ENCODE results near the gene TMEM183A.

TMEM183A gene

DNA sequence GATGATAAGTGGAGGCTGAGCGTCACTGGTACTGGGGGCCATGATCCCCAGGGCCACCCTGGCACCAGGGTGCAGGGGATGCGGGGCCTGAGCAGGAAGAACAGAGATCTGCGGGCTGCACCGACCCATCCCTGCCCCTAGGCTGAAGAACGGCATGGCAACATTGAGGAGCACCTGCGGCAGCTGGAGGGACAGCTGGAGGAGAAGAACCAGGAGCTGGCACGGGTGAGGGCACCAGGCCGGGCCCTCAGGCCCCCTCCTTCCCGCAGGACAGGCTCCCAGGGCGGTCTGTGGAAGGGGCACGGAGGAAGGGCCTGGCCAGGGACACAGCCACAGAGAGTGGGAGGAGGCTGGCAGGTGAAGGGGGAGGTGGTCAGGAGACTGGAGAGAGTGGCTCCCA lies 40.9 kb downstream of the TMEM183A start:
- FAIRE-seq: no peak

DNA sequence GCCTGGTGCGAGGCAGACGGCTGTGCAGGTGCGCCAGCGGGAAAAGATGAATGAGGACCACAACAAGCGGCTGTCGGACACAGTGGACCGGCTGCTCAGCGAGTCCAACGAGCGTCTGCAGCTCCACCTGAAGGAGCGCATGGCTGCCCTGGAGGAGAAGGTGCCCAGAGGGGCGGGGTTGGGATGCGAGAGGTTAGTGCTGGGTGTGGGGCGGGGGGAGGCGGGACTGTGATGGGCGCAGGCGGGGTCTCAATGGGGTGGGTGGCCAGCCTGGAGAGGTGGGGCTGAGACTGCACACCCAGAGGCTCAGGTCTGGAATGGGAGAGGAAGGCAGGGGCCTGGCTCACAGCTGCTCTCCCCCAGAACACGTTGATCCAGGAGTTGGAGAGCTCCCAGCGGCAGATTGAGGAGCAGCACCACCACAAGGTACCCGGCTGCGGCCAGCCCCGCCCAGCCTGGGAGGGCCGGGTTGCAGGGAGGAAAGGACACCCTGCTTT lies 41.4 kb downstream of the TMEM183A start:
- FAIRE-seq: no peak

DNA sequence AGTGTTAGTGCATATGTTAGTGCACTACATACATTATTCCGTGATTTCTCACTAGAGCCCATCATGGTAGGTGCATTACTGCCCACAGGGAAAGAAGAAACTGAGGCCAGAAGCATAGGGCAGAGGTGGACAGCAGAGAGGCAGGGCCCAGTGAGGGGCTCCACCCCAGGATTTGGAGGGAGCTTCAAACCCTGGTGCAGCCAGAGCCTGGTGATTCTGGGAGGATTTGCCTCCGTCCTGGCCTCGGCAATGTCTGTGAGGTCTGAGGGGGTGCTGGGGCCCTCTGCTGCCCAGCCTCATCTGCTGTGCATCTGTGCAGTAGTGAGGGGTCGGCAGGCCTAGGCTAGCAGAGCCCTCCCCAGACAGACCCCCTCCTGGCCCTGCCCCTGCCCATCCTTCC lies 41.9 kb downstream of the TMEM183A start:
- no peak for FAIRE-seq

DNA sequence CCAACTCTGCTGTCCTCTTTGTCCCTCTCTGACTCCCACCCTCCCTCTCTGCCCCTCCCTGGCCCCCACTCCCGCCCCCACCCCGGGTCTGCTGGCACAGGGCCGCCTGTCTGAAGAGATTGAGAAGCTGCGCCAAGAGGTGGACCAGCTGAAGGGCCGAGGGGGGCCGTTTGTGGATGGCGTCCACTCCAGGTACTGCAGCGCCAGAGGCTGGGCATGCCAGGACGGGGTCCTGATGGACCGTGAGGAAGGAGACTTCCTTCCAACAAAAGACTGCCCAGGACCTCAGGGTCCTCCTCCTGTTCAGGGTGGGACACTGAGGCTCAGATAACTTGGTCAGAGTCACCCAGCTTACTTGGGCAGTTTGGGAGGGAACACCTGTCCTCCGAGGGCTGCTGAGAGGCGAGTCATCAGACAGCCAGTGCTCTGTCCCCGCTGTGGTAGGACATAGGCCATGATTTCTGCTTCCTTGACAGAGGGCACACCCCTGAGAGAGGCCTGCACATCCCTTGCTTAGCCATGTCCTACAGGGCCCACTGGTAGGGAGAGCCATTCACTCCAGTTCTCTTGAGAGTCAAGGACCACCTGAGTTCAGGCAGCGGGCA lies 42.5 kb downstream of the TMEM183A start:
- FAIRE-seq: no peak

DNA sequence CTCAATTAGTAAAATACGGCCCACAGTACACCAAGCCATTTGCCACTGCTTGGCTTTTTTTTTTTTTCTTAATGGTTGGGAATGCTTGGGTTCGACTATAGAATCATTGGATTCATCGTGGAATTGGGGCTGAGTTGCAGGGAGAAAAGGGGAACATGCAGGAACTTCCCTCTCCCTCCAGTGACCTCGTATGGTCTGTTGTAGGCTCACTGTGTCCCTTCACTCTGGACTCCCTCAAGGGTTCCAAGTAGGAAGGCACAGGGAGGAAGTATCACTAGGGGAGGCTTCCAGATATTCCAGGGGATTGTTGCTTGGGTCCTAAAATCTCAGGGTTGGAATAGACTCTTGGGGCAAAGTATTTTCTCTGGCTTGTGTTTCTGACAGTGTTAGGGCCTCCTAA lies 43.7 kb downstream of the TMEM183A start:
- FAIRE-seq: no peak

DNA sequence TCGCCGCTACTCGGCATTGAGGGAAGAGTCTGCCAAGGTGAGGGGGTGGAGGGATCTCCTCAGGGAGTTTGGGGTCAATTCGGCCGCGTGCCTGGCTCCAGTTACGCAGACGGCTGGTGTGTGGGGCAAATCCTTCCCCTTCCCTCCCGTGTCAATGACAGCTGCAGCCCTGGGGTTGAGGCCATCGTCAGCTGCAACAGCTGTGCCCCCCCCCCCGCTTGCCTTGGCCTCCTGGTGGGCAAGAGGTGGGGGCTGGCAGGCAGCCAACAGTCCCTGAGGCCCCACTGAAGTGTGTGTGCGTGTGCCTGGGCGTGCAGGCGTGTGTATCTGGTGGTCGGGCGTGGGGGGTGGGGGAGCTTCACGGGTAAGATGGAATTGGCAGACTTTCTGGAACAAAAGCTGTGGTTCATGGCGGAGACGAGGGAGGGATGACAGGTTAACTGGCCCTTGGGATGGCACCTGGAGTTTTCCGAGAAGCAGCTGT lies 44.7 kb downstream of the TMEM183A start:
- no peak for FAIRE-seq

DNA sequence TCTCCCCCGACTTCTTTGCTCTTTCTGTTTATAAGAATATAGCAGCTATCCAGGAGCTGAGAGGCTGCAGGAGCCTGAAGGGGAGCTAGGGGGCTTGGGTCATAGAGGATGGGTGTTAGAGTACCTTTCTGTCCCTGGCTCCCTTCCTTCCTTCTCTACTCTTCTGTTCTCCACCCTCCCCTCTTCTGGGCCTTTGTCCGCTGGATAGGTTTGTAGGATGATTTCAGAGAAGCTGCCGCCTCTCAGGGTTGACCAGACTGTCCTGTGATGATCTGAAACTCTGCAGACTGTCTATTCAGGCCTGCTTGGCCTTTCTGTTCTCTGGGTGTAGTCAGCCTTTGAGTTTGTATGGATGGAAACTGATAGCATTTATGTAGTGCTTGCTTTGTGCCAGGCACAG lies 45.4 kb downstream of the TMEM183A start:
- no peak for FAIRE-seq

DNA sequence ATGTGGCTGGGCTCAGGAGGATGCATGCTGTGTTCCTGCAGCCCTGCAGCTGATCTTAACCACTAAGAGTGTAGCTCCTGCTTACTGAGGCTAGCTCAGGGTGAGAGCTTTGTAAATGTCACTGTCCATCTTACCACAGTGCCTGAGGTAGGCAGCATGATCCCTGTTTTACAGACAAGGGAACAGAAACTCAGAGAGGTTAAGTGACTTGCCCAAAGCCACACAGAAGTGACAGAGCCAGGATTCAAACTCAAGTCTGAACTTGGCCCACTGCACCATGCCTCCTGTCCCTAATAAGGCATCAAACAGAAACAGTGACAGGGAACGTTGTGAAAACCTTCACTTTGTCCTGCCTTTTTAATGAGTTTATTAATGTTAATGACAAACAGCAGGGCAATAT lies 47.0 kb downstream of the TMEM183A start:
- FAIRE-seq: no peak

DNA sequence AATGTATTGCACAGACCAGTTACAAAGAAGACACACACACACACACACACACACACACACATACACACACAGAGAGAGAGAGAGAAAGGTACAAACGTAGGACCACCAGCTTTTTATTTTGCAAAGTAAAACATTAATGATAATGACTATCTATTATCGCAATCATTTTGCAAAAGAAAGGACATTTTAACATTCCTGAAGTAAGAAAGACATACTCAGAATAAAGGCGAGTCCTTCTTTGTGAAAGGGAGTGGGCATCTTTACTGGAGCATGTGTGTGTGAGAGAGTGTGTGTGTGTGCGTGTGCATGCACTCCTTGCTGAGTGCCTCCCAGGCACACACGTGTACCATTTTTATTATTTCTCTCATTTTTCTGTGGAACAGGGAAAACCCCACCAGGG lies 47.5 kb downstream of the TMEM183A start:
- no peak for FAIRE-seq

DNA sequence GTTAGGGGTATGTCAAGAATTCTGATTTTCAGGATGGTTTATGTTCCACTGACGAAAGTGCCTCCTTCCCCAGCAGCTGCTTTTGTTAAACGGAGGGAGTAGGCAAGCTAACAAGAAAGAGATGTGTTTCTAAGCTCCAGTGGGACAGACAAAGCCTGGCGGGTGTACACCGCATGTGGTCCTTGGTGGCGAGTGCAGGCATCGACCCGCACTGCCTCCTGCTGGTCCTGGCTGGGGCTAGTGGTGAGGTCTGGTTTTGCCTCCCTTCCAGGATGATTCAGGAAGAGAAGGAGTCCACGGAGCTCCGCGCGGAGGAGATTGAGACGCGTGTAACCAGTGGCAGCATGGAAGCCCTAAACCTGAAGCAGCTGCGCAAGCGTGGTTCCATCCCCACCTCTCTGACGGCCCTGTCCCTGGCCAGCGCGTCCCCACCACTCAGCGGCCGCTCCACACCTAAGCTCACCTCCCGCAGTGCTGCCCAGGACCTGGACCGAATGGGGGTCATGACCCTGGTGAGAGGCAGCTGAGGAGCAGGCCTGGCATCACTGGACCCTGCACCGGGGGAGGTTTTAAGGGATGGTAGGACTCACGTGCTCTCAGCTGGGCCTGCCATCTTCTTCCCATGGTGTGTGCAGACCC lies 48.1 kb downstream of the TMEM183A start:
- FAIRE-seq: no peak

DNA sequence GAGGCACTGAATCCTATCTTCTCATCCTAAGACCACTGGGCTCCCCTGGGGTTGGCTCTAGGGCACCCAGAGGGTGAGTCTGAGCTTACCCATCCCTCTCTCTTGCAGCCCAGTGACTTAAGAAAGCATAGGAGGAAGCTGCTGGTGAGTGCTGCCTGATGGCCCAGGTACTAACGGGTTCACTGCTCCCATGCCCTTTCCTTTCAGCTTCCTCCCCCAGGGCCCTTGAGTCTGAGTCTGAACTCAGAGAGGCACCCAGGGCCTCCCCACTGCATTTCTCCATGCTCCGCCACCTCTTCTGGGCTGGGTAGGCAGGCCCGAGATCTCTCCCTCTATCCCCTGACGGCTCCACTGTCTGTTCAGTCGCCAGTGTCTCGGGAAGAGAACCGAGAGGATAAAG lies 48.8 kb downstream of the TMEM183A start:
- no peak for FAIRE-seq

DNA sequence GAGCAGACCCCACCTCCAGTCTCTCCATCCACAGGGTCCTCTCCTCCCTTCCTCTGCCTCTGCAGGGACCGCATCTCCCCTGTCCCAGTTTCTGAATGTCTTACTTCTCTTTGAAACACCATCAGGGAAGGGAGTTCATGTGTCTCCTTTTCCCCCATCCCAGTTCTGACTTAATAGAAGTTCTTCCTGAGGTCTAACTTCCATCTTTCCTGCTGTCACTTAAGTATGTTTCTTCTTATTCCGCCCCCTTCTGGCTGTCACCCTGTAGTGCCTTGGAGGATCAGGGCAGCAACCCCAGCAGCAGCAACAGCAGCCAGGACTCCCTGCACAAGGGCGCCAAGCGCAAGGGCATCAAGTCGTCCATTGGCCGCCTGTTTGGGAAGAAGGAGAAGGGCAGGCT lies 49.3 kb downstream of the TMEM183A start:
- no peak for FAIRE-seq

DNA sequence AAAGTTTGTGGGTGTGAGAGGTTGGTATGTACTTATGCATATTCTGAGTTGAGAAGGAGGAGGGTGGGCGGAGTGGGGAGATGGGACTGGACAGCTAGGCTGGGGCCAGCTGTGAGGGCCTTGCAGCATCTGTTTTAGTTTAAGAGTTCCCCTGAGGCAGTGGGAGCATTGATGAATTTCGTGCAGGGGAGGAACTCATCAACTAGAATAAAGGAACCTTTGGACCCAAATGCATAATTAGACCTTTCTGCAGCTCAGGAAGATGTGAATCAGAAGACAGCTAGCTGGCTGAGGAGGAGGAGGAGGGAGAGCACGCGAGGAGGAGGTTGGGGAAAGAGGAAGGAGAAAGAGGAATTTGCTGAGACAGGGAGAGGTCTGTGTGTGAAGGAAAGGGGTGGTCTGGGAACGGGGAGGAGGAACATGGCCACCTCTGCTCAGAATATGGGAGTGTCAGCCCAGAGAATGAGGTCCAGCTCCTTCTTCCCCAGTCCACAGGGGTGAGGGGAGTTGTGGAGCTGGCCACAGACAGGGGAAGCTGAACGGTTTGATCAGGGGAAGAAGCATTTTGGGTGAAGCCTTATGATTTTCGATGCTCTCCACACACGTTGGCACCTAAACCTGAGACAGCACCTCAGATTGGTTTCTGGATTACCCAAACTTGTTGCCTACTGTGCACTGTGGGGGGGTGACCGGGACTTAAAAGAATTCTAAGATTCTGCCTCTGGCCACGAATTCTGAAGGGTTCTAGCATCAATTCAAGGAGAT lies 50.9 kb downstream of the TMEM183A start:
- no peak for FAIRE-seq

DNA sequence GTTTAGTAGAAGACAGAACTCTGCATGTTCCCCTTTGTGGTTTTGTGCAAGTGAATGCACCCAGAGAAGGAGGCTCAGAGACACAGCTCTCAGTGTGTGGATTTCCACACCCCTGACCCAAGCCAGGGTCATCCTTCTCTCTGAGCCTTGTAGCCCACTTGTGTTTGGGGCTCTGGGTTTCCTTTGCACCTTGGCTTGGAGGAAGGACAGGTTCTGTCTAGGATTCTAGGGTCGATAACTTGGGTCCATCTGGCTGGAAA lies 51.4 kb downstream of the TMEM183A start:
- FAIRE-seq: no peak

DNA sequence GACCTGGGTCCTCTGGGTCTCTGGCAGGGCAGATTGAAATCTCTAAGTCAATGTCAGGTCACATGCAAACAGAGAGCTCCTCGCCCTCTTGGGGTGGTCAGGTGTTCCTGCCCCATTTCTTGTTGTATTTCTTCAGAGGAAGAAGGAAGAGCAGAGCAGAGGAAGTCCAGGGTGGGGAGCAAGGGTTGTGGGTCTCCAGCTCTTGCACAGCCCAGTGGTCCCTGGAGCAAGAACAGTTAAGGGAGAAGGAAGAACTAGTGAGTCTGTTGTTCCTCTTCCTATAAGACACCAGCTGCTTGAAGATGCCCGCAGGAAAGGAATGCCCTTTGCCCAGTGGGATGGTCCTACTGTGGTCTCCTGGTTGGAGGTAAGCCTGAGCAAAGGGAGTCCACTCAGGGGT lies 52.3 kb downstream of the TMEM183A start:
- no peak for FAIRE-seq

DNA sequence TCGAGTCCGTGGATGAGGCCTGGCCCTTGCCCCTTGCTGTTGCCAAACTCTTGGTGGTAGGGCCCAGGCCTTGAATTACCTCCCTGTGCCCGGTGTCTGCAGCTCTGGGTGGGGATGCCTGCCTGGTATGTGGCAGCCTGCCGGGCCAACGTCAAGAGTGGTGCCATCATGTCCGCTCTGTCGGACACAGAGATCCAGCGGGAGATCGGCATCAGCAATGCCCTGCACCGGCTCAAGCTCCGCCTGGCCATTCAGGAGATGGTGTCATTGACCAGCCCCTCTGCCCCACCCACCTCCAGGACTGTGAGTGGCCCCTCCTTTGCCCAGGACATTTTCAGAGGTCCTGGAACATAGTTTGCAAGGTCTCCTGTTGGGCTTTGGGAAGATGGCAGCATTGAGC lies 52.9 kb downstream of the TMEM183A start:
- no peak for FAIRE-seq

DNA sequence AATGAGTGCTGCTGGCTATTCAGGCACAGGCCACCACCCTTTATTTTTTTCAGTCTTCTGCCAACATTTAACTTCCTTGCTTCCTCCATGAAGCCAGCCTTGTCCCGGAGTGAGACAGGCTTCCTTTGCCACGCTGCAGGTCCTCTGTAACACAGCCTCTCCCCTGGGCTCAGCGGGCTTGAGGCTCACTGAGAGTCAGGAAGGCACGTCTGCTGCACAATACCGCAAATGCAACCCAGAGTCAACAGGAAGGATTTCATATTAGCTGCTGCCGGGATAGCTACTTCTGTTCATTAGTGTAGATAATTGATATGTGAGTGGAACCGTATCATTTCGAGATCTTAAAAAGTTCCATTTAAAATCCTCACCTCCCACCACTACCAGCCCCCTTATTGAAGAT lies 56.1 kb downstream of the TMEM183A start:
- FAIRE-seq: no peak

DNA sequence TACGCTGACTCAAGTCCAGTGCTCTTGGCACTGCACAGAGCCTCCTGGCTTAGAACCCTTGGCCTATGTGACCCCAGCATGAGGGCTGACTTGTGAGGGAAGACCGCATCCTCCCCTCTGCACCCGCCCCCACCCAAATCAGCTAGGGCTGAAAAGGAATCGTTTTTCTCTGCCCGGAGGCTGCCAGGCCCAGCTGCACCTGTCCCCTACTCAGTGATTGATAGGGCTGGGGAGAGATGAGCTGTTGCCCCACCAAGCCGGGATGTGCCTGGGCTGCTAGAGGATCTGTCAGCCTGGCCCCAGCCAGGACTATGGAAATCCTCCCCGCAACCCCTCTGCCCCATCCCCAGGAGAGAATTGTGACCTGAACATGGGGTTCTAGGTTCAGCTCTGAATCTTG lies 58.0 kb downstream of the TMEM183A start:
- FAIRE-seq: no peak

DNA sequence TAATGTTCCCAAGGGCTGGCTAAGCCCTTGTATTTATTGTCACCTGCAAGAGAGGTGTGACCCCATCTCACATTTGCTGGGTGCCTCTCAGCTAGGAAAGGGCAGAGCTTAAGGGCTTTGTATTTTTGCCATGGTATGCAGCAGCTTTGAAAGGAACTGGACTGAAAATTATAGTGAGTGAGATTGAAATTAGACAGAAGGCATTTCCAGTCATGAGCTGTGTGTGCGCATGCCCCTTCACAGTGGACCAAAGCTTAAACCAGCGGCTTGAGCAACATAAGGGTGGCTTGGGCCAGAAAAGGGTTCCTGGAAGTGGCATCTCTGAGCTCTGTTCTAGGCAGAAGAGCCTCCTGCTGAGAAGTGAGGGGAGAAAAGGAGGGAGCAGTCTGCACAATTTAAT lies 58.8 kb downstream of the TMEM183A start:
- FAIRE-seq: no peak

DNA sequence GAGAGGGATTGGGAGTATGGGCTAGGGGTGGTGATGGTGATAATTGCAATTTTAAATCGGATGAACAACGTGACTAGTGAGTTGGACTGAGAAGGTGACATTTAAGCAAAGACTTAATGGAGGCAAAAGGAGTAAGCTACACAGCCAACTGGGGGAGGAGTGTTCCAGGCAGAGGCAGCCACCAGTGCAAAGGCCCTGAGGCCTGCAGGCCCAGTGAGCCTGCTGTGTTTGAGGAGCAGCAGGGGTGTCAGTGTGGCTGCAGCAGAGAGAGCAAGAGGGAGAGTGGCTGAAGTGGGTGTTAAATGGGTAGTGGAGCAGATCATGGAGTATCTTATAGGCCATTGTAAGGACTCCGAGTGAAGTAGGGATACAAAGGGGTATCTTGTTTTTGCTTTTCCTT lies 59.8 kb downstream of the TMEM183A start:
- no peak for FAIRE-seq

DNA sequence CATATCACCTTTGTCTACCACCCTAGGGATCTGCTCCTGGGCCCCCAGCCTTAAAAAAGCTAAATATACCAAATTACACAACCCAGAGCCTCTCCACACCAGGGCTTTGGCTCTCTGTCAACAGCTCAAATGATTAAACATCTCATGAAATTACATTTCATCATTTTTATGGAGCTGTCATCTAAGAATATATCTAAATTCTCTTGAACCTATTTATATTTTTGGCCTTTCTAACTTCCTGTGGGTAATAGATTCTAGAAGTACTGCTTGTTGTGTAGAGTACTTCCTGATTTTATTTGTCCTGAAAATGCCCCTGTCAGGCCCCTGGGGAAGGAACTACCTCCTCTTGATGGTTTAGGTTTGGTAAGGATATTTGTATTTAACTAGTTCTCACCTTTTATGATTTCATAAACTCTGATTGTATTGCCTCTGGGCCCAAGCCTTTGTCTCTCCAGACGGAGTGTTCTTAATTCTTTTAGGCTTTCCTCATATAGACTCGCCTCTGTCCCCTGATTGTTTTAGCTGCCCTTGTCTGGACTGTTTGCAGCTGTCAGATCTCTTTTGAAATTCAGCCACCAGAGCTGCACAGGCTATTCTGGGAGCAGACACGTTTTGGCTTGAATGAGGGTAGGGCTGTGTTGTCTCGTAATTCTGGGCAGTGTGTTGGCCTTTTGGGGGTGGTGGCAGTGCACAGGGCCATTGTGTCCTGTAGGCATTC lies 62.0 kb downstream of the TMEM183A start:
- no peak for FAIRE-seq

DNA sequence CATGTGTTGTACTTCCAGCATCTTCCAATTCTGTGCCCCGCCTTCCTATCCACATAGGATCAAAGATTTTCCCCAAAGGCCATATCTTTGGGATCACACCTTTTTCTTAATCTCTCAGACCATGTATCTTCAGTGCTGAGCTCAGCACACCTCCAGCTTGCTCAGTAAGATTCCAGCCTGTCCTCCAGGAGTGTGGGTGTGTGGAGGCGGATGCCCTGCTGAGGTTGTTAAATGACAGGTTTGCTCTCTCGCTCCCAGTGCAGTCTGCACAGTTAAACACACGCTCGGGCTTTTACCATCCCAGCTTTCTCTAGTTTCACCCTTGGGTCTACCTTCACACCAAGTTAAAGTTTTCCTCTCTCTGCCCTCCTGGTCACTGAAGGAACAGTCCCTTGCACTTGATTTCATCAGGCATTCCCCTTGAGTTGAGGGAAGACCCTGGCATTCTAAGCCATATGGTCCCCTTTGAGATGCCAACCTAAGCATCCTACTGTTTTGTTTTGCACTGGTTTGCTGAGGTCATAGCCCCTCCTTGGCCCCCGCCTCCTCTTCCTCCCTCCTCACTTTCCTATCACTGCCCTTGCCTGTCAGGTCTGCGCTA lies 64.9 kb downstream of the TMEM183A start:
- FAIRE-seq: no peak

DNA sequence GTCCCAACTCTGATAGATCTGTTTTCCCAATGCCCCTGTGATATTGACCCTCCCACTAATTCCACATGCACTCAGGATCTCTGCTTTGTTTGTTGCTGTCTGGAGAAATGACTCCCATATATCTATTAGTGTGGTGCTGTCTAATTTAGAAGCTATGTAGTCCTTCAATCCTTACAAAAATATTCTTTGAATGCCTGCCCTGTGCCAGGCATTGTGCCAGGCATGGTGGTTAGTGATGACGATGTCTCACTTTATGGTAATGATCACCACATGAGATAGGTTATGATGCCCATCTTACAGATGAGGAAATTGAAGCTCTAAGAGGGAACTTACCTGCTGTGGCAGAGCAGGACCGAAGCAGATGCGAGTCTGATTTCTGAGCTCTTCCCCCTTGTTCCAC lies 65.7 kb downstream of the TMEM183A start:
- no peak for FAIRE-seq

Measured in colon (tissue), 2 donors.